ENCODE measurements around the gene KCNH6.

The KCNH6 gene

GRCh38 chr17:63488851-63489250, 34.3 kb upstream of the KCNH6 start:
- no peak for DNase-seq

GRCh38 chr17:63489291-63489690, 33.9 kb upstream of the KCNH6 start:
- no peak for DNase-seq

- no peak for DNase-seq
These were observed 32.8 kb upstream of the KCNH6 start for GRCh38 chr17:63490329-63490728.

- no peak for DNase-seq
These were observed 32.2 kb upstream of the KCNH6 start for GRCh38 chr17:63490858-63491400.

- no peak for DNase-seq
These were observed 31.7 kb upstream of the KCNH6 start for GRCh38 chr17:63491413-63491812.

GRCh38 chr17:63491977-63492618, 31.1 kb upstream of the KCNH6 start:
- no peak for DNase-seq

- DNase-seq, result no peak
These were observed 30.2 kb upstream of the KCNH6 start for GRCh38 chr17:63492940-63493339.

GRCh38 chr17:63493411-63493810, 29.7 kb upstream of the KCNH6 start:
- no peak for DNase-seq

- DNase-seq, result no peak
These were observed 28.7 kb upstream of the KCNH6 start for GRCh38 chr17:63494300-63494928.

GRCh38 chr17:63495491-63495890, 27.7 kb upstream of the KCNH6 start:
- no peak for DNase-seq

GRCh38 chr17:63496177-63496576, 27.0 kb upstream of the KCNH6 start:
- no peak for DNase-seq

- DNase-seq, result no peak
These were observed 26.3 kb upstream of the KCNH6 start for GRCh38 chr17:63496663-63497400.

GRCh38 chr17:63497708-63498483, 25.3 kb upstream of the KCNH6 start:
- DNase-seq, result no peak

- DNase-seq, result no peak
These were observed 24.4 kb upstream of the KCNH6 start for GRCh38 chr17:63498626-63499195.

- DNase-seq, result no peak
These were observed 22.4 kb upstream of the KCNH6 start for GRCh38 chr17:63500543-63501390.

- DNase-seq, result no peak
These were observed 19.8 kb upstream of the KCNH6 start for GRCh38 chr17:63503341-63503705.

GRCh38 chr17:63504261-63504660, 18.9 kb upstream of the KCNH6 start:
- no peak for DNase-seq

GRCh38 chr17:63505341-63505740, 17.8 kb upstream of the KCNH6 start:
- DNase-seq, result no peak

GRCh38 chr17:63506627-63507026, 16.5 kb upstream of the KCNH6 start:
- no peak for DNase-seq

GRCh38 chr17:63511331-63511730, 11.8 kb upstream of the KCNH6 start:
- no peak for DNase-seq

- no peak for DNase-seq
These were observed 10.8 kb upstream of the KCNH6 start for GRCh38 chr17:63512388-63512787.
